ENCODE measurements around the gene MRPL44.

- TF ChIP-seq CTCF (IDR thresholded peaks at IDR 0.05; ENCODE audit: insufficient read depth, low read depth, low read length) = no peak
- no peak for TF ChIP-seq EZH2 (IDR thresholded peaks at IDR 0.05; ENCODE audit: insufficient read depth, low read length)
Measured at GRCh38 chr2:223956300-223956699, 963 bp upstream of the MRPL44 start.

All from astrocyte (in vitro differentiated cells and primary cell).